Stimulated activated CD8-positive, alpha-beta memory T cell treated with anti-CD3 and anti-CD28 coated beads, Interleukin-2, amount 100 ng/mL, for 1 hour (primary cell): ENCODE data around the gene RPL3.
"Not testable (repeated sequence)": the region's sequence is repeated elsewhere in the genome, so short reads cannot be mapped to it uniquely, and the experiment has no call there.

Experiments
- DNase-seq, 2 donors: peaks; one replicate each; pipeline ENCODE4 v3.0.0-alpha.2; 2020; ENCODE audit warnings: low read depth in 2 of 2

Gene RPL3

DNA sequence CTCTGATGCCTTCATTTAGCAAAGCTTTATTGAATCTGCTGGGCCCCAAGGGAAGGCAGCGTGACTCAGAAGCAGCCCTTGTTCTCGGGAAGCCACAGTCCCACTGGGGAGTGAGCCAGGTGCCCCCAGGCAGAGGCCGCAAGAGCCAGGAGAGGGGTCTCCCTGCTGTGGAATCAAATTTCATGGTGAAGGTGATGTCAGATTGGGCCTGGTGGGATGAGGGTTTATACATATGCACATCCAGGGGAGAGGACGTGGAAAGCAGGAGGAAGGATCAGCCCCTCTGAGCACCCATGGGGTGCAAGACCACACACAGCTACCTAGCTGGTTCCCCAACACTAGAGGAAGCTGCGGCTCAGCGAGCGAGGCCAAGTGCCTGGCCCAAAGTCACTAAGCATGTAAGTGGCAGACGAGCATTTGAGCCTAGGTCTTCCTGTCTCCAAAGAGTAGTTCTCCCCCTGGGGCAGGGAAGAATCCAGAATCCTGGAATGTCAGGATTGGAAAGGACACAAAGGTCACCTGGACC is 32.3 kb upstream of the RPL3 start:
- no peak for DNase-seq

DNA sequence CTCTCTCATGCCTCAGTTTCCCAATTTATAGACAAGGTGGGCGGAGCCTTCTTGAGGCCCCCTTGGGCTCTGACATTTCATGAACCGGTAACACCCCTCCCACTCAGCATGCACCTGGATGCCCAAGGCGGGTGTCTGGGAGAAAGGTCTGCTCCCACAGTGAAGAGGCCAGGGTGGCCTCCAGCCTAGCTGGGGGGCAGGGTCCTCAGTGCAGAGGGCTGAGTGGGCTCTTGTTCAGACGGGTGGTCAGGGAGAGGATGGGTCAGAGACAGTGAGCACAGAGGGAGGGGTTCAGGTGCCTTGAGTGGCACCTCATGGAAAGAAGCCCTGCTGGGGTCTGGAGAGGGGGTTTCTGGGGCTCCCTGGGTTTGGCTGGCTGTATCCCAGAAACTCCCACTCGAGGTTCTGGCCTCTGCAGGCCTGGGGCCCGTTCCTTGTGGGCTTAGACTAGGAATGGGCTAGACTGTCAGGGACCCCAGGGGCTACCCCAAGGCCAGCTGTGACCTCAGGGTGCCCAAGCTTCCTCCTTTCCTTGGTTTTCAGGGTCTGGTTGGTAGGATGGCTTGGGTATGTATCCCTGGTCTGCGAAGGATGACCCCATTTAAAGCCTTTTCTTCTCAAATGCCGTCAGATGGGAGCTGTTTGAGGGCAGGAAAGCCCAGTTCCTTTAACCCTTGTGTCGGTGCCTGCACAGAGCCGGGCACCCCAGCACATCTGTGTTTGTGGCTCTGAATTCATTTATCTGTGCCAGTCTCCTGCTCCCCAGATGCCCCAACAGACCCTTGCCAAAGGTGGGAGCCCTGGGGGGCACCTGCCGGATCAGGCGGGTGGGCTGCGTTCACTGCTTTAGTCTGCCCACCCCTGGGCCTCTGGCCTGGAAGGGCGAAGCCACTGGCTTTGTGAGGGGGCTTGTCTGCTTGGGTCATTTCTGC is 31.6 kb upstream of the RPL3 start:
- no peak for DNase-seq

DNA sequence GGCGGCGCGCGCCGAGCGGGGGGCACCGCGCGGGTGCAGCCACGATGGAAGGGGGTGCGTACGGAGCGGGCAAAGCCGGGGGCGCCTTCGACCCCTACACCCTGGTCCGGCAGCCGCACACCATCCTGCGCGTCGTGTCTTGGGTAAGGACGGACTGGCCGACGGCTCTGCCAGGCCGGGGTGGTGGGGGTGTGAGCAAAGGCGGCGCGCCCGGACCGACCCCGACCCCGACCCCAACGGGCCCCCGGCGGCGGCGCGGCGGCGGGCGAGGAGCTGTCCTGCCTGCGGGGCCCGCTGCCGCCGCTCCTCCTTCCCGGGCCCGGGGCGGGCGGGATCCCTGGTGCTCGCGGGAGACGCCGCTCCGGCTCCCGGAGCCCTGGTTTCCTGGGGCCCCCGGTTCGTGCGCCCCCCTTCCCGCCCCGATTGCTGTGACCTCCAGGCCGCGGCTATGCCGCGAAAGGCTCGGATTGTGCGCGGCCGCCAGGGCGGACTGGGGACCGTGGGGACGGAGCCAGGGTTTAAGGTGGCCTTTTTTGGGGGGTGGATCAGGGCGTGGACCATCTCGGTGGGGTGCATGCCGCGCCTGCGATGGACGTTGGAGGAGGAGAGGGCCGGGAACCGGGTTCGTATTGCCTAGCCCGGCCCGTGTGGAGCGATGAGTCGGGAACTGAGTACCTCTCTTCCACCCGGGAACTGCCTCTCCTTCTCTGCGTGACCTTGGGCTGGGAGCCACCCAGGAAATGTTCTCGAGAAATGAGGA is 30.7 kb upstream of the RPL3 start, which contains the start of gene SYNGR1:
SYNGR1 (plus strand) TSS at position 25 of the 760 bp plus-strand sequence; CDS start at position 45, 20 bp downstream.
- no peak for DNase-seq

DNA sequence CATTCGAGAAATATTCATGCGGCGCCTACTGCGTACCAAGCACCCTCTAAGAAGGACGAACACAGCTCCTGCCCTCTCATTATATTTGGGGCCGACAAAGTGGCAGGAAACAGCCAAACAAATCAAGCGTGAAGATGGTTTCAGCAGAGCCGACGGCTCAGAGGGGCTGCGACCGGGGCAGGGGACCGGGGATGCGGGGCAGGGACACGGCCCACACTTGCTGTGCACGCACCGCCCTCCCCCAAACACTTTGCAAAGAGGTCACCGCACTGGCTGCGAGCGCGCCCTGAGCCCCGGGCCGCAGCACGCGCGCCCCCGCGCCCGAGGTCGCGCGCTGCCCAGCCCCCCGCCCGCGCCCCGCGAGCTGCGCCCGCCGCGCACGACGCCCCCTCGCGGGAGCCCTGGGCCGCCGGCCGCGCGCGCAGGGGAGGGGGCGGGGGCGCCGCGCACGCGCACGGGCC is 30.1 kb upstream of the RPL3 start:
- no peak for DNase-seq

DNA sequence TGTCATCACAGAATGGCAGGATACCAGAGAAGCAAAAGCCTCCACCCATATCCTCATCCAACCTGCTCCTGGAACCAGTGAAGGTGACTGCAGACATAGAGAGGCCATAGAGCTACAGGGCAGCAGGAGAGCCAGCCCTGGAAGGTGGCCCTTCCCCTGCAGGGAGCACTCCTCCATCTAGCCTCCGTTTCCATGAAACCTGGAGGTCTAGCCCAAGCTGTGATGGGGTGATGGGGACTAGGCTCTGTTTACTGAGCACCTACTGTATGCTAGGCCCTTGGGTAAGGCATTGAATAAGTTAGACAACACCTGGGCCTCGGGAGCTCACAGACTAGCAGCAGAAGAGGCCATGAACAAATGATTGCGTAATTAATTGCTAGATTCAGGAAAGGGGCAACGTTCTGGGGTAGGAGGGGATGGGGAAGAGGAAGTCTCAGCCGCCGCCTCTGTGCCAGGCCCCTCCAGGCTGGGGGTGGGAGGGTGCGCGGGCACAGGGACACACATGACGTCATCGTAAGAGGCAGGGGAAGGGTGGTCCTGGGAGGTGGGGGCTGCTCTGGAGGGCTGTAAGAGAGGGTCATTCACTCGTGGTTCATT is 29.6 kb upstream of the RPL3 start:
- DNase-seq, result no peak

GRCh38 chr22:39345231-39345630 is 25.8 kb upstream of the RPL3 start:
- no peak for DNase-seq

DNA sequence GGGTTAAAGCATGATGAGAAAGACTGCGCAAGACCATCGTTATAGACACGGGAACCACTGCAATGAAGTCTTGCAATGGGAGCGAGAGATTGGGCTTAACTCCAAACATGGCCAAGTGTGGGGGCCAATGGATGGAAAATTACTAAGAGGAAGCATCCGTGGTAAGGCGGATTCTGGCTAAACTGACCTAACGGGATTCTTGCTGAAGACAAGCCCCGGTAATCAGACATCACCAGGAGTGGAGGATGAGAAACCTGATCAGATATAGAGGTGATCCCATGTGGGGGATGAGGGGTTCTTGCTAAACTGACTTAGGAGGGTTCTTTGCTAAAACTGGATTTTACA is 24.6 kb upstream of the RPL3 start:
- no peak for DNase-seq

DNA sequence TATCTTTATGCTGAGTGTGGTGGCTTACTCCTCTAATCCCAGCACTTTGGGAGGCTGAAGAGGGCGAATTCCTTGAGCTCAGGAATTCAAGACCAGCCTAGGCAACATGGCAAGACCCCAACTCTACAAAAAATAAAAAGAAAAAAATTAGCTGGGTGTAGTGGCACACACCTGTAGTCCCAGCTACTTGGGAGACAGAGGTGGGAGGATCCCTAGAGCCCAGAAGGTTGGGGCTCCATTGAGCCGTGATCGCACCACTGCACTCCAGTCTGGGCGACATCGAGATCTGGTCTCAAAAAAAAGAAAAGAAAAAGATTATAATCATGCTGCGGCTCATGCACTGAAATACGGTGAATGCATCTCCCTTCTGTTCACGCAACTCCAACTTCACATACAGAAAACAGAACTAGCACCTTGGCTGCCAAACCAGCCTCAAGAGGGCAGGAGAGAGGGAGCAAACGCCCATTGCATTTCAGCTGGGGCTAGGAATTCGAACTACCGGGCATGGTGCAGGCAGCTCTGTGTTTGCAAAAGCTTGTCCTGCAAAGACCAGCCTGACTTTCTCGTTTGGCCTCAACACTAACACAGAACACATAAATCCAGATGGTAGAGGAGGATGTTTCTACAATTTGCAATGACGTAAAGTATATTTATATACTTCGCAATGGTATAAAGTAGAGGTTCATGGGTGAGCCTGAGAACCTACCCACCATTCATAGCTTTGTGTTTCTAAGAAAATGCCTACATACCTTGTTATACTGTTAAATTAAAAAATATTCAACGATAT is 24.0 kb upstream of the RPL3 start:
- DNase-seq, result peak in 1 of 2 donors; percentile 33

- no peak for DNase-seq
Observed at GRCh38 chr22:39341179-39341578, 21.8 kb upstream of the RPL3 start.

- DNase-seq, result not testable (repeated sequence)
Observed at GRCh38 chr22:39339775-39340174, 20.4 kb upstream of the RPL3 start.

GRCh38 chr22:39336411-39336810 is 17.0 kb upstream of the RPL3 start:
- DNase-seq, result no peak

GRCh38 chr22:39332441-39333064 is 13.1 kb upstream of the RPL3 start:
- no peak for DNase-seq

DNA sequence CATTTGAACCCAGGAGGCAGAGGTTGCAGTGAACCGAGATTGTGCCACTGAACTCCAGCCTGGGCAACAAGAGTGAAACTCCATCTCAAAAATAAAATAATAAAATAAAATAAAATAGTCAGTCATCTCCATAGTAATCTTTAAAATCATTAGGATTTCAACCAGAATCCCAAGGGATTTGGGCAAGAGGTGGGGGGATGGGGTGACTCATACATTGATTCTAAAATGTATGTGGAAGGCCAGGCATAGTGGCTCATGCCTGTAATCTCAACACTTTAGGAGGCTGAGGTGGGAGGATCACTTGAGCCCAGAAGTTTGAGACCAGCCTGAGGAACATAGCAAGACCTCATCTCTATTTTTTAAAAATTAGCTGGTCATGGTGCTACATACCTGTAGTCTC is 11.1 kb upstream of the RPL3 start:
- not testable (repeated sequence) for DNase-seq

DNA sequence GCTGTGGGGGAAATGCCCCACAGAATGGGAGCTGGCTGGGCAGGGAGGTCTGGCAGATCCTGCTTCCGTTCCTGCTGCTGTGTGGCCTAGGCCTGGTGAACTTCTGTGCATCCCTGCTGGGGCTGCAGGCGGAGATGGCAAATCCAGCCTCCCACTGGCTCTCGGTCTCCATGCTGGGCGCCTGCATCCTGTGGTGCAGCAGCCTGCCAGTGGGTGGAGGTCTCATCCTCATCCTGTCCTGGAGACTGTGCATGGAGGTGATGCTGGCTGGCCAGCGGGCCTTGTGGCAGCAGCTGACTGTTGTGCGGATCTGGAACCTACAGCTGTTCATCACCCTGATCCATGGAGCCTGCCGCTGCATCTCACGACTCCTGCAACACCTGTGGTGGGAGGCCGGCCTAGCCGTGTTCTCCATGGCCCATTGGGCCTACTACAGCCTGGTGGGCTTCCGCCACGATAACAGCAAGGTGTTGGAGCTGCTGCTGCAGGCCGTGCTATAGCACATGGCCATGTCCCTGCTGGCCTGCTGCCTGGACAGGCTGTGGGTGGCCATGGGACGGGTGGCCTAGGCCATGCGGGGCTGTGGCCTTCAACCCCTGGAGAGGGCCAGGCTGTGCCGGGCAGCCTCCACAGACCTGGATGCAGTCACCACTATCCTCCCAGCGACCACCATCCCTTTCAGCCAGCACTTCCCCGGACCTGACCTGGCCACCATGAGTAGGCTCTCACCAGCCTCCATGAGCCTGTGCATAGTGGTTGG is 8.8 kb upstream of the RPL3 start:
- DNase-seq, result no peak

- DNase-seq, result no peak
Observed at GRCh38 chr22:39325392-39325932, 6.0 kb upstream of the RPL3 start.

DNA sequence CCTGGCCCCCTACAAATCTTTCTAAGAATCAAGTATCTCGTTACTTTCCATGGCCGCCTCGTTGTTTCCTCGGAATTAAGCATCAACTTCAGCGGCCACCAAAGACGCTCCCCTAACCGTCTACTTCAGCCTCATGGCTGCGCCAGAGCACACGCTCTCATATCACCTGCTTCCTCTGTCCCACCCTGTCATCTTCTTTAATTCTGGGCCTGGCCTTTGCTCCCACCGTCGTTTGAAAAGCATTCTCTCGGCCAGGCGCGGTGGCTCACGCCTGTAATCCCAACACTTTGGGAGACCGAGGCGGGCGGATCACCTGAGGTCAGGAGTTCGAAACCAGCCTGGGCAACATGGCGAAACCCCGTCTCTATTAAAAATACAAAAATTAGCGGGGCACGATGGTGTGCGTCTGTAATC is 1.2 kb upstream of the RPL3 start:
- not testable (repeated sequence) for DNase-seq

- peak in 1 of 2 donors; percentile 28 for DNase-seq
Observed at GRCh38 chr22:39318507-39319283, 728 bp downstream of the RPL3 start.

DNA sequence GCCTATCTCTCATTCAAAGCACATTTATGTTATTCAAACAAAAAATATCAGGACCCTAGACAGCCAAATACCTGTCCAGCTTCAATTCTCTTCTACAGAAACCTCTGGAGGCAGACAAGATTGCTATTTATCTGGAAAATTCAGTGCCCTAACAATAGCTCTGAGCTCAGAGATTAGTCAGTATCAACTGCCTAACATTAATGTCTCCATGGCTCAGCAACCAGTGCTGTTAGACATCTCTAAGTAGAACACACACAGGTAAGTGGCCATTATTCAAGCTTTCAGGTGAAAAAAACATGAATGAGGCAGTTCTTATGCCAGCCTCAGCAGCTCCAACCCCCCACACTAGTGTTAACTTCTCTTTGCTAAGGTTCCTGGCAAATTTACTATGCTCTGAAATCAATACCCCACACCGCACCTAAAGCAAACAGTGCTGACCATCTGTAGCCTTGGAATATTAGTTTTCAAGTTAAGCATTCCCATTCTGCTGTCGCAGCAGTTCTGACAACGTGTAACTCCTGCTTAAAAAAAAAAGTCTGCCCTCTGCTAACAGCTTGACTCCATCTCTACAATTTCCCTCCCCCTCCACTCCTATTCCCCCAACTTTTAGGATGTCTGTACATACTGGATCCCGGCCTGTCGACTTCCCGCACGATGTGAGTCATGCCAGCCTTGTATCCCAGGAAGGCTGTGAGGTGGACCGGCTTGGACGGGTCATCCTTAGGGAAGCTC is 1.5 kb downstream of the RPL3 start:
- no peak for DNase-seq
